HUES6 (cell line): ENCODE results near the gene ASPA.
"Not testable (repeated sequence)": the region's sequence is repeated elsewhere in the genome, so short reads cannot be mapped to it uniquely, and the experiment has no call there.

Source experiments
- H3K27ac ChIP-seq: 2 replicates; pipeline ENCODE4 v1.7.0; 2013; ENCODE audit warnings: low read depth, mild to moderate bottlenecking, low read length, inconsistent platforms
- H3K27me3 ChIP-seq: 2 replicates; pipeline ENCODE4 v1.6.1; 2013; ENCODE audit warnings: low read length; ENCODE audit not compliant: control insufficient read depth, insufficient read depth
- H3K36me3 ChIP-seq: 2 replicates; pipeline ENCODE4 v1.6.1; 2013; ENCODE audit warnings: low read length; ENCODE audit not compliant: control insufficient read depth, insufficient read depth
- H3K4me1 ChIP-seq: 2 replicates; pipeline ENCODE4 v1.6.1; 2013; ENCODE audit warnings: low read length; ENCODE audit not compliant: control insufficient read depth, insufficient read depth
- H3K4me3 ChIP-seq: 2 replicates; pipeline ENCODE4 v1.5.1; 2013; ENCODE audit warnings: low read depth, low read length
- H3K9ac ChIP-seq: one replicate; pipeline ENCODE4 v1.6.1; 2013; ENCODE audit warnings: mild to moderate bottlenecking, low read length
- H3K9me3 ChIP-seq: 2 replicates; pipeline ENCODE4 v1.6.1; 2013; ENCODE audit warnings: low read depth, low read length; ENCODE audit not compliant: control insufficient read depth, insufficient read depth

The ASPA gene

GRCh38 chr17:3475812-3476610 is at the start of gene ASPA:
ASPA (plus strand) TSS chr17:3475997; CDS start chr17:3476160, 163 bp downstream.
- Histone ChIP-seq H3K9me3 (no peaks in the 10 kb centered on the region), H3K36me3 (no peaks in the 10 kb centered on the region), H3K27me3 (no peaks in the 10 kb centered on the region), H3K4me3 (no peak within 1 kb of the TSS), H3K9ac (no peak within 1 kb of the TSS), H3K4me1 (peaks cover 9% of the 10 kb centered on the region), H3K27ac (no peak within 1 kb of the TSS)

GRCh38 chr17:3433215-3433614 is 42.6 kb upstream of the ASPA start:
- not testable (repeated sequence) for H3K9me3 ChIP-seq, H3K4me3 ChIP-seq, H3K4me1 ChIP-seq, H3K9ac ChIP-seq, H3K27me3 ChIP-seq, H3K36me3 ChIP-seq, H3K27ac ChIP-seq

- H3K9ac ChIP-seq, result no peak within 1 kb of the TSS
- no peak within 1 kb of the TSS for H3K27ac ChIP-seq
- no peaks in the 10 kb centered on the region for H3K9me3 ChIP-seq
- H3K4me3 ChIP-seq, result no peak within 1 kb of the TSS
- no peaks in the 10 kb centered on the region for H3K27me3 ChIP-seq
- H3K36me3 ChIP-seq, result no peaks in the 10 kb centered on the region
- no peaks in the 10 kb centered on the region; the same call in 1 of the 2 replicates for H3K4me1 ChIP-seq
Observed at GRCh38 chr17:3433741-3434140, 42.1 kb upstream of the ASPA start, which contains the start of gene OR1E2. OR1E2 (minus strand) TSS chr17:3433841; CDS start chr17:3433841, 0 bp downstream.

GRCh38 chr17:3438368-3438767 is 37.4 kb upstream of the ASPA start:
- Histone ChIP-seq H3K27ac (no peak overlapping the region), H3K4me1 (no peaks in the 10 kb centered on the region; the same call in 1 of the 2 replicates), H3K9me3 (no peaks in the 10 kb centered on the region), H3K9ac (no peak overlapping the region), H3K4me3 (no peak overlapping the region), H3K36me3 (no peaks in the 10 kb centered on the region), H3K27me3 (no peaks in the 10 kb centered on the region)

- H3K27me3 ChIP-seq, result no peaks in the 10 kb centered on the region
- no peaks in the 10 kb centered on the region; the same call in 1 of the 2 replicates for H3K4me1 ChIP-seq
- no peaks in the 10 kb centered on the region for H3K9me3 ChIP-seq
- no peaks in the 10 kb centered on the region for H3K36me3 ChIP-seq
- no peak overlapping the region for H3K4me3 ChIP-seq
- H3K27ac ChIP-seq, result no peak overlapping the region
- H3K9ac ChIP-seq, result no peak overlapping the region
Observed at GRCh38 chr17:3440451-3440850, 35.3 kb upstream of the ASPA start.

- Histone ChIP-seq H3K27ac (no peak overlapping the region), H3K4me3 (no peak overlapping the region), H3K4me1 (no peaks in the 10 kb centered on the region)
Observed at GRCh38 chr17:3447625-3448024, 28.2 kb upstream of the ASPA start.

GRCh38 chr17:3448059-3448665 is 27.6 kb upstream of the ASPA start:
- Histone ChIP-seq H3K4me1 (no peaks in the 10 kb centered on the region), H3K9me3 (no peaks in the 10 kb centered on the region; the same call in 1 of the 2 replicates), H3K9ac (no peak overlapping the region), H3K27ac (no peak overlapping the region), H3K4me3 (no peak overlapping the region), H3K36me3 (no peaks in the 10 kb centered on the region), H3K27me3 (no peaks in the 10 kb centered on the region)

More at GRCh38 chr17:3447625-3448024, 28.2 kb upstream of the ASPA start:
- H3K9me3 ChIP-seq, result no peaks in the 10 kb centered on the region; the same call in 1 of the 2 replicates
- H3K36me3 ChIP-seq, result no peaks in the 10 kb centered on the region
- H3K9ac ChIP-seq, result no peak overlapping the region
- no peaks in the 10 kb centered on the region for H3K27me3 ChIP-seq

GRCh38 chr17:3466355-3466754 is 9.4 kb upstream of the ASPA start:
- not testable (repeated sequence) for H3K9me3 ChIP-seq, H3K36me3 ChIP-seq, H3K4me3 ChIP-seq, H3K27ac ChIP-seq, H3K27me3 ChIP-seq, H3K9ac ChIP-seq, H3K4me1 ChIP-seq

- no peaks in the 10 kb centered on the region for H3K27me3 ChIP-seq
- no peaks in the 10 kb centered on the region for H3K36me3 ChIP-seq
- no peaks in the 10 kb centered on the region for H3K9me3 ChIP-seq
- H3K27ac ChIP-seq, result no peak overlapping the region
- no peaks in the 10 kb centered on the region for H3K4me1 ChIP-seq
- H3K4me3 ChIP-seq, result no peak overlapping the region
- no peak overlapping the region for H3K9ac ChIP-seq
Observed at GRCh38 chr17:3469529-3469928, 6.3 kb upstream of the ASPA start.

- no peak within 1 kb of the TSS for H3K9ac ChIP-seq
- no peaks in the 10 kb centered on the region for H3K27me3 ChIP-seq
- peaks cover 9% of the 10 kb centered on the region for H3K4me1 ChIP-seq
- H3K27ac ChIP-seq, result no peak within 1 kb of the TSS
- H3K9me3 ChIP-seq, result no peaks in the 10 kb centered on the region
- no peaks in the 10 kb centered on the region for H3K36me3 ChIP-seq
- no peak within 1 kb of the TSS for H3K4me3 ChIP-seq
Observed at GRCh38 chr17:3471599-3471998, 4.2 kb upstream of the ASPA start, which contains the start of gene SPATA22. SPATA22 (minus strand) TSS chr17:3471819; CDS start chr17:3469325, 2,494 bp downstream.

GRCh38 chr17:3472137-3472536 is 3.7 kb upstream of the ASPA start:
- no peaks in the 10 kb centered on the region for H3K9me3 ChIP-seq
- no peaks in the 10 kb centered on the region for H3K27me3 ChIP-seq
- no peaks in the 10 kb centered on the region for H3K36me3 ChIP-seq
- no peak overlapping the region for H3K27ac ChIP-seq
- H3K9ac ChIP-seq, result no peak overlapping the region
- H3K4me3 ChIP-seq, result no peak overlapping the region
- peaks cover 9% of the 10 kb centered on the region for H3K4me1 ChIP-seq
